Ovary (tissue), 3 donors: ENCODE results near the gene NUP35.

ENCODE experiments used
- CTCF ChIP-seq, 3 donors: fragments of 450-650 bp in 2 of 3; fragments of 200-600 bp in 1 of 3; IDR thresholded peaks; one replicate each; pipeline versions ENCODE4 v1.5.1 to v1.8.0; 2016 to 2022; ENCODE audit warnings: antibody characterized with exemption in 3 of 3, mild to moderate bottlenecking in 1 of 3
- POLR2A ChIP-seq: fragments of 450-650 bp; IDR thresholded peaks from one replicate; pipeline ENCODE4 v1.6.1; 2017; ENCODE audit warnings: antibody characterized with exemption, mild to moderate bottlenecking, moderate library complexity
- donor health status: DM: no; HTN: no; CAD: no.

- TF ChIP-seq CTCF (IDR thresholded peaks at IDR 0.05) (no peak), POLR2A (no peak)
These were observed 45.0 kb upstream of the NUP35 start for GRCh38 chr2:183079139-183079775.
